SIG-M5 treated with dmso at 0.1 percent for 504 hours (cell line): Measurements from ENCODE around the gene RAB11FIP3.

Source experiments
- DNase-seq: peaks from one replicate; lab custom pipeline; 2025; ENCODE audit not compliant: unreplicated experiment; lab: John Stamatoyannopoulos, UW

RAB11FIP3 gene

GRCh38 chr16:551210-551609 lies 125.8 kb downstream of the RAB11FIP3 start:
- no peak for DNase-seq

- no peak for DNase-seq
Observed at GRCh38 chr16:552171-552570, 126.7 kb downstream of the RAB11FIP3 start.

GRCh38 chr16:553601-554296 lies 128.3 kb downstream of the RAB11FIP3 start:
- no peak for DNase-seq

GRCh38 chr16:554297-554621 lies 128.8 kb downstream of the RAB11FIP3 start:
- no peak for DNase-seq

- DNase-seq = no peak
Observed at GRCh38 chr16:554640-555365, 129.4 kb downstream of the RAB11FIP3 start.

- DNase-seq = no peak
Observed at GRCh38 chr16:555528-556473, 130.4 kb downstream of the RAB11FIP3 start.

GRCh38 chr16:556474-557173 lies 131.2 kb downstream of the RAB11FIP3 start:
- no peak for DNase-seq

- DNase-seq = no peak
Observed at GRCh38 chr16:557463-558297, 132.2 kb downstream of the RAB11FIP3 start.

- DNase-seq = no peak
Observed at GRCh38 chr16:558298-559020, 133.0 kb downstream of the RAB11FIP3 start.

GRCh38 chr16:559021-559380 lies 133.6 kb downstream of the RAB11FIP3 start:
- DNase-seq = no peak

GRCh38 chr16:559411-560203 lies 134.2 kb downstream of the RAB11FIP3 start:
- no peak for DNase-seq

GRCh38 chr16:560204-560700 lies 134.8 kb downstream of the RAB11FIP3 start, which contains the start of gene PRR35:
TSS of gene PRR35 (plus strand) at chr16:560394. CDS start at chr16:563295, 2,901 bp downstream.
- no peak for DNase-seq

GRCh38 chr16:560701-561412 lies 135.4 kb downstream of the RAB11FIP3 start:
- no peak for DNase-seq

GRCh38 chr16:561413-561794 lies 136.0 kb downstream of the RAB11FIP3 start:
- no peak for DNase-seq

GRCh38 chr16:561957-562938 lies 136.8 kb downstream of the RAB11FIP3 start:
- DNase-seq = no peak

- DNase-seq = no peak
Observed at GRCh38 chr16:563072-563644, 137.7 kb downstream of the RAB11FIP3 start.
